Osteoblast (primary cell): ENCODE data around the gene NPSR1. TPM values are rescaled to one million over a fixed set of nuclear protein-coding genes. Genes with fewer than 3 reads are reported as not detected.

Experiments
- DNase-seq: peaks from one replicate; pipeline ENCODE4 v3.0.0; 2011; ENCODE audit warnings: low spot score, mixed read lengths; ENCODE audit not compliant: insufficient read length; ENCODE audit errors: missing footprints
- H2AFZ ChIP-seq: 2 replicates; pipeline ENCODE4 v1.6.0; 2011; ENCODE audit warnings: mild to moderate bottlenecking, low read length
- H3K27ac ChIP-seq: 2 replicates; pipeline ENCODE4 v1.5.1; 2011; ENCODE audit warnings: mild to moderate bottlenecking, low read depth, low read length, moderate library complexity
- H3K27me3 ChIP-seq: 2 replicates; pipeline ENCODE4 v1.6.0; 2012; ENCODE audit warnings: mild to moderate bottlenecking, control low read depth, inconsistent platforms, low read length, moderate library complexity; ENCODE audit not compliant: insufficient read depth
- H3K36me3 ChIP-seq: 2 replicates; pipeline ENCODE4 v1.5.1; 2011; ENCODE audit warnings: mild to moderate bottlenecking, low read length, control low read depth, moderate library complexity; ENCODE audit not compliant: insufficient read depth
- H3K4me1 ChIP-seq: 2 replicates; pipeline ENCODE4 v1.5.1; 2011; ENCODE audit warnings: mild to moderate bottlenecking, low read length, control low read depth, moderate library complexity; ENCODE audit not compliant: insufficient read depth
- H3K4me2 ChIP-seq: 2 replicates; pipeline ENCODE4 v1.6.0; 2011; ENCODE audit warnings: mild to moderate bottlenecking, low read length; ENCODE audit not compliant: insufficient read depth
- H3K4me3 ChIP-seq: fragments of 200-600 bp; sonication (generic); 3 replicates; pipeline ENCODE4 v1.5.1; 2012; ENCODE audit warnings: mild to moderate bottlenecking, low read length, inconsistent platforms; ENCODE audit not compliant: insufficient read depth
- H3K79me2 ChIP-seq: 2 replicates; pipeline ENCODE4 v1.6.0; 2012; ENCODE audit warnings: mild to moderate bottlenecking, low read length, control low read depth, inconsistent platforms; ENCODE audit not compliant: insufficient read depth
- H3K9me3 ChIP-seq: 2 replicates; pipeline ENCODE4 v1.5.1; 2011; ENCODE audit warnings: low read depth, low read length, control low read depth
- H4K20me1 ChIP-seq: 2 replicates; pipeline ENCODE4 v1.6.0; 2012; ENCODE audit warnings: mild to moderate bottlenecking, low read length, control low read depth; ENCODE audit not compliant: insufficient read depth
- CTCF ChIP-seq: IDR thresholded peaks from 2 replicates; pipeline ENCODE4 v1.5.1; 2011; ENCODE audit warnings: mild to moderate bottlenecking, low read depth, low read length, moderate library complexity; ENCODE audit errors: extremely low read depth
- total RNA-seq: library from RNA; depleted of rRNA; stranded (reverse); fragments of >200 nt; gene quantifications from 2 replicates; pipeline ENCODE4 v1.2.3, GENCODE V29; 2012

The NPSR1 gene
- total RNA-seq, 1 donor = not detected

DNA sequence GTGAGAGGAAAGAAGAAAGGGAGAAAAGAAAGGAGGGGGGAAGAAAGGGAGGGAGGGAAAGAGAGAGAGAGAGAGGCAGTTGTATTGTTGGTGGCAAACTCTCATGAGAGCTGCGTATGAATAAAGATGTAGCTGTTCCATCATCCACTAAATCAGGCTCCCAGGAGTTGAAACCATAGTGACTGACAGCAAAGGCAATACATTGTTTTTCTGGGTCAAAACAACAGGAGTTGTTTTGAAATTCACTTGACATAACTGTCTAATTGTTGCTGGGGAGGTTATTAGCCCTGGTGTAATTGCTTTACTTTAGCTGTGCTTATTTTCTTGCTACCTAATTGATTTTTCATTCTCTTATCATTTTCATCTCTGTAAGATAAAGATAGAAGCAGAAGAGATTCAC is 173.4 kb downstream of the NPSR1 start:
- Histone ChIP-seq H4K20me1 (no peaks in the 10 kb centered on the region), H3K27me3 (no peaks in the 10 kb centered on the region), H3K27ac (no peak overlapping the region), H3K4me2 (no peak overlapping the region), H3K4me3 (no peak overlapping the region), H2AFZ (no peak overlapping the region), H3K4me1 (no peaks in the 10 kb centered on the region), H3K79me2 (no peaks in the 10 kb centered on the region), H3K9me3 (no peaks in the 10 kb centered on the region), H3K36me3 (no peaks in the 10 kb centered on the region)
- no peak for DNase-seq
- no peak for TF ChIP-seq CTCF

DNA sequence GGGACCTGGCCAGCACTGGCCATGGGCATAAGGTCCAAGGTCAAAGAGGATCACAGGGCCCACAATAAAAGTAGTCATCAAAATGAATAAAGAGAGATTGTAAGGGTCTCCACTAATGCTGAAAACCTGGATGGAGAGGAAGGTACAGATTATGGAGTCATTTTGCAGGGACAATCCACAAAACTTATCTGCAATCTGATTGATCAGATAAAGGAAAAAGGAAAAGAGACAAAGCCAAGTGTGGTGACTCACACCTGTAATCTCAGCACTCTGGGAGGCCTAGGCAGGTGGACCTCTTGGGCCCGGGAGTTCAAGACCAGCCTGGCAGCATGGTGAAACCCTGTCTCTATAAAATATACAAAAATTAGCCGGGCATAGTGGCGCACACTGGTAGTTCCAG is 174.0 kb downstream of the NPSR1 start:
- DNase-seq = peak; percentile 70
- Histone ChIP-seq H2AFZ (no peak overlapping the region), H3K4me2 (no peak overlapping the region), H4K20me1 (no peaks in the 10 kb centered on the region), H3K4me1 (no peaks in the 10 kb centered on the region), H3K79me2 (no peaks in the 10 kb centered on the region), H3K4me3 (no peak overlapping the region), H3K9me3 (no peaks in the 10 kb centered on the region), H3K36me3 (no peaks in the 10 kb centered on the region), H3K27me3 (no peaks in the 10 kb centered on the region), H3K27ac (no peak overlapping the region)
- TF ChIP-seq CTCF = no peak

DNA sequence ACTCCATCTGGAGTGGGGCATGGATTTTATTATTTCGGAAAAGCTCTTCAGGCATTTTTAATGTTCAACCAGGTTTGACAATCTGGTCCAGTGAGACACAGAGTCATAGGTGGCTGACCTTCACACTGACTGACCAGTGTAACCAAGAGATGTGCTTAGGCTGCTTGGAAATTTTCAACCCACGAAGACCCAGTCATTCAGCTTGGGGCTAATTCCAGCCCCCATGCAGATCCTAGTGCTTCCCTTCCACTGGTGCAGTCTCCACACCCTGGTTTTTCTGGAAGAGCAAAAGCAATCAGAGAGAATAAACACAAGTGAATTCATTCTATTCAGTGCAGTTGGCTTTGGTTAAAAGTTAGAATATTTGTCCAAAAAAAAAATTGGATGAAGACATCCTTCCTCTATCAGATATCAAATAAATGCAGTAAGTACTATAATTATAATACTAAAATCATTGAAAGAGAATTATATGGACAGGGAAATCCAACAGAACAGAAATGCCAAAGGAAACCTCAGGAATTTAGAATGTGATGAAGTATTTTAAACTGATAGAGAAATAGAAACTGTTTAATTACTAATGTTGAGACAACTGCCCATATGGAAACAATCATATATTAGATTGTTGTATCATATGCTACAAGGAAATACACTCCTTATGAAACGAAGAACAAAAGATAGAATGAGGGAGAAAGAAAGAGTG is 178.0 kb downstream of the NPSR1 start:
- TF ChIP-seq CTCF = no peak
- H3K27me3 ChIP-seq = no peaks in the 10 kb centered on the region
- no peaks in the 10 kb centered on the region for H3K36me3 ChIP-seq
- H3K4me3 ChIP-seq = no peak overlapping the region
- no peak overlapping the region for H3K27ac ChIP-seq
- H3K9me3 ChIP-seq = no peaks in the 10 kb centered on the region
- no peak overlapping the region for H3K4me2 ChIP-seq
- no peaks in the 10 kb centered on the region for H3K79me2 ChIP-seq
- no peaks in the 10 kb centered on the region for H4K20me1 ChIP-seq
- no peaks in the 10 kb centered on the region for H3K4me1 ChIP-seq
- DNase-seq = peak; percentile 58
- H2AFZ ChIP-seq = no peak overlapping the region

GRCh38 chr7:34837316-34837715 is 179.3 kb downstream of the NPSR1 start:
- DNase-seq = no peak
- Histone ChIP-seq H3K4me2 (no peak overlapping the region), H3K27me3 (no peaks in the 10 kb centered on the region), H3K4me1 (no peaks in the 10 kb centered on the region), H4K20me1 (no peaks in the 10 kb centered on the region), H3K36me3 (no peaks in the 10 kb centered on the region), H3K27ac (no peak overlapping the region), H3K4me3 (no peak overlapping the region), H2AFZ (no peak overlapping the region), H3K9me3 (no peaks in the 10 kb centered on the region), H3K79me2 (no peaks in the 10 kb centered on the region)
- TF ChIP-seq CTCF = no peak
